ENCODE results near the gene LRRC8E. TPM values are rescaled to one million over a fixed set of nuclear protein-coding genes. Genes with fewer than 3 reads are reported as not detected.
A peak's percentile ranks its signal among the peaks of the same experiment; 100 is the strongest.

Gene LRRC8E
- total RNA-seq, 1 donor from 2014 or later = not detected

GRCh38 chr19:7870571-7871436, 17.5 kb upstream of the LRRC8E start:
- no peak overlapping the region for H3K27ac ChIP-seq
- H3K36me3 ChIP-seq = no peaks in the 10 kb centered on the region
- peaks cover 15 to 19% of the 10 kb centered on the region in 2 donors for H3K4me1 ChIP-seq
- no peak overlapping the region for H3K4me3 ChIP-seq
- H3K27me3 ChIP-seq = peaks cover 20% of the 10 kb centered on the region
- DNase-seq (ENCODE audit: low spot score in 2 of 2) = no peak
- intact Hi-C loops (cut with DNase I) = no loop called here
- H3K9me3 ChIP-seq = no peaks in the 10 kb centered on the region
- no peak for TF ChIP-seq CTCF (IDR thresholded peaks at IDR 0.05)

DNA sequence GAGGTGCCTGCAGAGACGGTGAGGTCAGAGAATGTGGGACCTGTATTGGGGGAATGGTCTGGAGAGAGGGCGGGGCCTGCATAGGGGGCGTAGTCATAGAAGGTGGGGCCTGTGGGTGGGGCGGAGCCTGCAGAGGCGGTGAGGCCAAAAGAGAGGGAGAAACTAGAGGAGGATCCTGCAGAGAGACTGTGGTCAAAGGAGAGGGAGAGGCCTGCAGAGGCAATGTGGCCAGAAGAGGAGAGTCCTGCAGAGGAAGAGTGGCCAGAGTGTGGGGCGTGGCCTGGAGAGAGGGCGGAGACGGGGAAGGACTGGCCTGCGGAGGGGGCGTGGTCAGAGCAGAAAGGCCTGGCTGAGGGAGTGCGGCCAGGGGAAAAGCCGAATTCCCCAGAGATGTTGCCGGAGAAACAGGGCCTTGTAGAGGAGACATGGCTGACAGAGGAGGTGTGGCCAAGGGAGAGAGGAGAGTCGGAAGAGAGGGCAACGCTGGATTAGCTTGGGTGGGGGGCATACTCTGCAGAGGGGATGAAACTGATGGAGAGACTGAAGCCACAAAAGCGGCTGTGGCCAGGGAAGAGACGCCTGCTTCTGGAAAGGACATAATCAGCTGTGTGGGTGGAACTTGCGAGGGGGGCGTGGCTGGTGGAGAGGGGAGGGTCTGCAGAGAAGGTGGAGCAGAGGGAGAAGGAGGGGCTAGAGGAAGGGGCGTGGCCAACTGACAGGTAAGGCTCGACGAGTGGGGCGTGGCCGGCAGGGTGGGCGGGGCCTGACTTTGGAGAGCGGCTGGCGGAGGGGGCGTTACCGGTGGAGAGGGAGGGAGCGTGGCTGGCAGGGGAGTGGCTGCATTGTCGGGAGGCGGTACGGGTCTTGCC, 16.6 kb upstream of the LRRC8E start:
- H3K9me3 ChIP-seq = no peaks in the 10 kb centered on the region
- TF ChIP-seq CTCF (IDR thresholded peaks at IDR 0.05) = no peak
- H3K4me1 ChIP-seq = peaks cover 15 to 19% of the 10 kb centered on the region in 2 donors
- no peaks in the 10 kb centered on the region for H3K36me3 ChIP-seq
- no peak overlapping the region for H3K27ac ChIP-seq
- H3K4me3 ChIP-seq = peak overlapping the region in 1 of 2 donors; percentile 47
- intact Hi-C loops (cut with DNase I) = no loop called here
- H3K27me3 ChIP-seq = peaks cover 20% of the 10 kb centered on the region
- peak; percentile 36 to 80 for DNase-seq (ENCODE audit: low spot score in 2 of 2)

DNA sequence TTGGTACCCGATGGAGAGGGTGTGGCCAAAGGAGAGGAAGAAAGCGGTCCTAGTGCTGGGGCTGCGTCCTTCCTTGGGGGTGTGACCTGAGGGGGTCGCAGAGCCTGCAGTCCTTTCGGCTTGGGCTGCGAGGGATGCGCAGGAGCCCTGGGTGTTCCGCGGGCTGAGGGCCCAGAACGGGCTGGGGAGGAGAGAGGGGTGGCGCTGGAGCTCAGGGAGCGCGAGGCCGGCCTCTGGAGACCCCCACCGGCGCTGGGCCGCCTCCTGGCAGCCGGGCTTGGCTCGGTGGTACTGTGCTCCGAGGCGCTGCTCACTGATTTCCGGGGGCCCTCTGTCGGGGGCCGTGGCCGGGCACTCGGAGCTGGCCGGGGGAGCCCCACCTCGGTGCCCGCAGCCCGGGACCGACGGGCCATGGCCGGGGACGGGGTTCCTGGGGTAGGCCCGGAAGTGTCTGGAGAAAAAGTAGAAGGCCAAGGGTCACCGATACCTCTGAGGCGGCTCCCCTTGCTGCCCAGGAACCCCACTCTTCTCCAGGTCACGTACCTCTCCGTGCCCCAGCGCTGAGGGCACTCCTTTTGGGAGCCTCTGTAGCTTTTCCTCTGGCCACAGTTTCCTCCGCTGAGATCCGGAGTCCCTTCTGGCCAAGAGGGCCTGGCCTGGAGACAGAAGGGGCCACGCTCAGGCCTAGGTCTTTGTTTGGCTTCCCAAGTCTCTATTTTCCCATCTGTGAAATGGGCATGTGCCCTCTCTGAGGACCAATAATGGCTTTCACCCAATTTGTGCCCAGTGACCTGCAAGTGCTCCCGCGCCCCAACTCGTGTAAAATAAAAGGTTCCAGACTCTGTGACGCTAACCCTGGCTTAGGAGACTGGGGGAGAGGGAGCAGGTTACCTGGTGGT, 15.8 kb upstream of the LRRC8E start:
- no peak for DNase-seq (ENCODE audit: low spot score in 2 of 2)
- TF ChIP-seq CTCF (IDR thresholded peaks at IDR 0.05) = no peak
- H3K36me3 ChIP-seq = no peaks in the 10 kb centered on the region
- intact Hi-C loops (cut with DNase I) = no loop called here
- no peaks in the 10 kb centered on the region for H3K9me3 ChIP-seq
- no peak overlapping the region for H3K27ac ChIP-seq
- H3K4me1 ChIP-seq = peaks cover 15 to 19% of the 10 kb centered on the region in 2 donors
- peaks cover 20% of the 10 kb centered on the region for H3K27me3 ChIP-seq
- peak overlapping the region in 1 of 2 donors; percentile 47 for H3K4me3 ChIP-seq

GRCh38 chr19:7873304-7874075, 14.8 kb upstream of the LRRC8E start:
- Histone ChIP-seq H3K4me3 (peak overlapping the region; percentile 18 to 30), H3K27me3 (peaks cover 18% of the 10 kb centered on the region), H3K9me3 (no peaks in the 10 kb centered on the region), H3K27ac (no peak overlapping the region), H3K36me3 (no peaks in the 10 kb centered on the region), H3K4me1 (peaks cover 13 to 17% of the 10 kb centered on the region in 2 donors)
- TF ChIP-seq CTCF (IDR thresholded peaks at IDR 0.05) = no peak
- intact Hi-C loops (cut with DNase I) = no loop called here
- DNase-seq (ENCODE audit: low spot score in 2 of 2) = no peak

All from ascending aorta (tissue), 2 donors.